ENCODE data around the gene NXT1.
A peak's percentile ranks its signal among the peaks of the same experiment; 100 is the strongest.

The NXT1 gene

DNA sequence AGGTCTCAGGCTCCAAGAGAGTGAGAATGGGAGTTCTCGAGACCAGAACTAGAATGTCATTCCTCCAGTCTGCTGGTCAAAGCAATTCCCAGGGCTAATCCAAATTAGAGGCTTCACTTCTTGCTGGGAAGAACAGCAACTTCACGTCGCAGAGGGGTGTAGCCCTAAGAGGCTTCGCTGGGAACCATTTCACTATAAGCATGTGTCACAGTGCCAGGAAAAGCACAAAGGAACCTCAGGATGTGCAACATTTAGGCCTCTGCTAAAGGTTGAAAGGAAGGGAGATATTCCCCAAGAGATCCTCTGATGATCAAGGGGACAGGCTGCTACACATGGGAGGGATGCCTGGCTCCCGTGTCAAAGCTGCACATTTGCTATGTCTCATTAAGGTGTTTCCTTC, 35.9 kb upstream of the NXT1 start:
- DNase-seq (ENCODE audit: extremely low read depth, low read depth) = no peak
- TF ChIP-seq, protein P1, sequence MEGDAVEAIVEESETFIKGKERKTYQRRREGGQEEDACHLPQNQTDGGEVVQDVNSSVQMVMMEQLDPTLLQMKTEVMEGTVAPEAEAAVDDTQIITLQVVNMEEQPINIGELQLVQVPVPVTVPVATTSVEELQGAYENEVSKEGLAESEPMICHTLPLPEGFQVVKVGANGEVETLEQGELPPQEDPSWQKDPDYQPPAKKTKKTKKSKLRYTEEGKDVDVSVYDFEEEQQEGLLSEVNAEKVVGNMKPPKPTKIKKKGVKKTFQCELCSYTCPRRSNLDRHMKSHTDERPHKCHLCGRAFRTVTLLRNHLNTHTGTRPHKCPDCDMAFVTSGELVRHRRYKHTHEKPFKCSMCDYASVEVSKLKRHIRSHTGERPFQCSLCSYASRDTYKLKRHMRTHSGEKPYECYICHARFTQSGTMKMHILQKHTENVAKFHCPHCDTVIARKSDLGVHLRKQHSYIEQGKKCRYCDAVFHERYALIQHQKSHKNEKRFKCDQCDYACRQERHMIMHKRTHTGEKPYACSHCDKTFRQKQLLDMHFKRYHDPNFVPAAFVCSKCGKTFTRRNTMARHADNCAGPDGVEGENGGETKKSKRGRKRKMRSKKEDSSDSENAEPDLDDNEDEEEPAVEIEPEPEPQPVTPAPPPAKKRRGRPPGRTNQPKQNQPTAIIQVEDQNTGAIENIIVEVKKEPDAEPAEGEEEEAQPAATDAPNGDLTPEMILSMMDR (IDR thresholded peaks at IDR 0.05; ENCODE audit: low read depth, low read length, missing control alignments) = no peak
- H3K4me3 ChIP-seq (replicated peaks; ENCODE audit: low read depth, low read length) = no peak overlapping the region

DNA sequence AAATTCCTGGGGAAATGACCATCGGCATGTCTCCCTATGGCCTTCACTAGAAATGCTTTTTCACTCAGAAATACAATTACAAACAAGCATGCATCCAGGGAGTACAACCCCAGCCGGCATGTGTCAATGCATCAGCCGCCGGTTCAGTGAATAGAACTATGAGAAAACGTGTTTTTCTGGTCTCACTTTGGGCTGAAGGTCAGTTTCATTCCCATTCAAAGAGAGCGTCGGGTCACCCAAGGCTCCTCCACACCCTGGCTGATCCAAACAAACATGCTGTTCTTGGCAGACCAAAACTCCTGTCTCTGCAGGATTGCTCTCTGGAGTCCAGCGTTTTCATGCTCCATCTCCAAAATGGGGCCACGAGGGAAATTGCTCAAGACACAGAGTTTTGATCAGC, 35.5 kb upstream of the NXT1 start:
- DNase-seq (ENCODE audit: extremely low read depth, low read depth) = no peak
- TF ChIP-seq, protein P1 (IDR thresholded peaks at IDR 0.05; ENCODE audit: low read depth, low read length, missing control alignments) = no peak
- H3K4me3 ChIP-seq (replicated peaks; ENCODE audit: low read depth, low read length) = no peak overlapping the region

DNA sequence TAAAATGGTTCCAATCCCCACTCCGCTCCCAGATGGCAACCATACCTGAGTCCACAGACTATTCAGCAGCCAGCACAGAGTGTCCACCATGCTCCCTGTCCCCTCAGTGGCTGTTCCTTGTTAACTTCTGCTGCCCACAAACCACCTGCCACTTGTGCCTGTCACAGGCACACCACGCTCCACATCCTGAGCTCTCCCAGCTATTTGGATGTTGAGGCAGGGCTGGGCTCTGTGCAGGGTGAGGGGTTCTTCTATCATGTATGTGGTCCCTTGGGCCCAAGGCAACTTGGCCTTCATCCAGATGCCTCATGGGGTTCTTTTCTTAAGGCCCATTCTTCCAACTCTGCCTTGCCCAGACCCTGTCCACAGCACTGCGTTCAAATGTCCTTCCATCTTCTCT, 34.0 kb upstream of the NXT1 start:
- TF ChIP-seq, protein P1 (IDR thresholded peaks at IDR 0.05; ENCODE audit: low read depth, low read length, missing control alignments) = no peak
- H3K4me3 ChIP-seq (replicated peaks; ENCODE audit: low read depth, low read length) = no peak overlapping the region
- DNase-seq (ENCODE audit: extremely low read depth, low read depth) = no peak

DNA sequence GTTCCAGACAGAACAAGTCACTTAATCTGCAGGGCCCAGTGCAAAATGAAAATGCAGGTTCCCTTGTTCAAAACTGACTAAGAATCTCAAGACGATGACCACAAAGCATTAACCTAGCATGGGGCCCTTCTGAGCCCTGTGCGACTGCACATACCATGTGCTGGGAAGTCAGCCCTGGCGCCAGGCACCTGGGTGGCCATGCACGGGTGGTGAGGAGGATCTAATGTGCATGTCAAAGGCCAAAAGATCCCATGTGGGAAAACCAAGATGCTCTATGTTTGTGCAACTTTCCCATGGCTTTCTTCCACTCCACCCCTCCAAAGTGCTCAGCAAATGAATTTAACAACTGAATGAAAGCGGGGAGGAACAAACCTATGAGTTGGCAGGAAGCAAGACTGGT, 33.5 kb upstream of the NXT1 start:
- H3K4me3 ChIP-seq (replicated peaks; ENCODE audit: low read depth, low read length) = no peak overlapping the region
- DNase-seq (ENCODE audit: extremely low read depth, low read depth) = no peak
- TF ChIP-seq, protein P1 (IDR thresholded peaks at IDR 0.05; ENCODE audit: low read depth, low read length, missing control alignments) = no peak

DNA sequence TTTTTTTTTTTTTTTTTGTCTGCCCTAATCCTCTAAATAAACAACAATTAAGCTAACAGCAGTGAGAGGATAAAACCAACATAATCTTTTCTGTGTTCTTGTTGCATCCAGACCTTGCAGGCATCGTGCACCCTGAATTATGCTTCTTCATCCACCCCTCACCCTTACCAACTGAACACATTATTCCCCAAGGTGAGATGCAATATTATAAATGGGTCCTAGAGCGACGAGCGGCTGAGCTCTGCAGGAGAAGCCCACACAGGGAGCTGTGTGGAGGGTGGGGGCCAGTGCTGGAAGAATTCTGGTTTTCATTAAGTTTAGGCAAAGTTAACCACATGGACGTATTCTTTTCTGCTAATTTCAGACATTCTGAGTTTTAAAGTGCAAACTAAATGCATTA, 32.2 kb upstream of the NXT1 start:
- no peak for DNase-seq (ENCODE audit: extremely low read depth, low read depth)
- H3K4me3 ChIP-seq (replicated peaks; ENCODE audit: low read depth, low read length) = no peak overlapping the region
- TF ChIP-seq, protein P1 (IDR thresholded peaks at IDR 0.05; ENCODE audit: low read depth, low read length, missing control alignments) = no peak

DNA sequence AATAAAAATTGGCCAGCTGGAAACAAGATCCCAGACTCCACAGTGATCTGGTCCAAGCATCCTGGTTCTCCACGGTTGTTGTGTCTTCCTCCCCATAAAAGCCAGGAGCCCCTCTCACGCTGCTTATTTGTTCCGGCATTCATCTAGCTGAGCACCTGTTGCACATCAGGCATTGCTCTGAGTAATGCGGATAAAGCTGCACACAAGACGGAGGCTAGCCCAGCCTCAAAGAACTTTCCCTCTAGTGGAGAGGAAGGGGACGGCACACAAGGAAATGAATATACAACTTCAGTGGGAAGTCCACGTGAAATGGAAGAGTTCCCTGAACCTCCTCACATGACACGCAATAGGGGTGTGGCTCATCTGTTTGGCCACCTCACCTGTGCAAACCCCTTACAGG, 30.3 kb upstream of the NXT1 start:
- H3K4me3 ChIP-seq (replicated peaks; ENCODE audit: low read depth, low read length) = no peak overlapping the region
- peak; percentile 26 for DNase-seq (ENCODE audit: extremely low read depth, low read depth)
- TF ChIP-seq, protein P1 (IDR thresholded peaks at IDR 0.05; ENCODE audit: low read depth, low read length, missing control alignments) = peak; percentile 62

DNA sequence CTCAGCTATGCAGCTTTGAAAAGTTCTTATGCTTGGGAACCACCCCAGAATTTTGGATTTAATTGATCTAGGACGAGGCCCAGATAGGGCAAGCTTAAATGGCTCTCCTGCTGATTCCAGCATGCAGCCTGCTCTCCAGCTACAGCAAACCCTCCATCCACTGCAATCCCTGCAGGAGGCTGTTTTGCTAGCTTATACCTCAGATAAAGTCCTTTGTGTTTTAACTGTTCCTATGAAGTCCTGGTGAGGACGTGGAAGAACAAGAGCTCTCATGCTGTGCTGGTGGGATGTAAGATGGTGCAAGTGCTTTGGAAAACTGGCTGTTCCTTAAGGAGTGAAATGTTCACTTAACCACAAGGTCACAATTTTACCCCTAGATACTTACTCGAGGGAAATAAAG, 25.5 kb upstream of the NXT1 start:
- no peak overlapping the region for H3K4me3 ChIP-seq (replicated peaks; ENCODE audit: low read depth, low read length)
- TF ChIP-seq, protein P1 (IDR thresholded peaks at IDR 0.05; ENCODE audit: low read depth, low read length, missing control alignments) = no peak
- DNase-seq (ENCODE audit: extremely low read depth, low read depth) = no peak
